ENCODE results near the gene CGGBP1.
"Not testable (repeated sequence)": the region's sequence is repeated elsewhere in the genome, so short reads cannot be mapped to it uniquely, and the experiment has no call there.

CGGBP1 gene

DNA sequence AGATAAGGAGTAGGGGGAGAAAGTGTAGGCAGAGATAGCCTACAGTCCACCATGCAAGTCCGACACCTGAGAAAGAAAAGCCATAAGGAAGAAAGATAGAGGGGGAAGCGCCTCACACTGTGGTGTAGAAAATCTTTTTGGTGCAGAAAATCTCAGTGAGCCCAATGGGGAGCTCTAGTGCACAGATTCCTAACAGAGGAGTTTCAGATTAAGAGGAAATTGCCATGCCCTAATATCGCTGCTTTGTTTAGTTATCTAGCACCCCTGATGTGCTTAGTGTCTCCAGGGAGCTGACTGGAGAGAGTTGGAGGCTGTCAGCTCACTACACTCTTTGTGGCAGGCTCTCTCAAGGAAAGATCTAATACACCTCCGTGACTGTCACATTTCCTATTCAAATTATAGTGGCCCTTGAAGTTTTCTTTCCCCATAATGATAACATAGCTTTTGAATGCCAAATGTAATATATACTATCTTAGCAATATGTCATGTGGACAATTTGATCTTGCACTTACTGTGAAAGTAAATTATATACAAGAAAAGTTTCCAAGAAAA is 33.7 kb downstream of the CGGBP1 start:
- DNase-seq: no peak
- TF ChIP-seq GATA1 (IDR thresholded peaks at IDR 0.05; ENCODE audit: low read depth, low read length) (no peak), POLR2A (IDR thresholded peaks at IDR 0.05; ENCODE audit: low read length) (no peak)

- DNase-seq: no peak
- TF ChIP-seq GATA1 (IDR thresholded peaks at IDR 0.05; ENCODE audit: low read depth, low read length) (no peak), POLR2A (IDR thresholded peaks at IDR 0.05; ENCODE audit: low read length) (no peak)
These were observed 39.8 kb downstream of the CGGBP1 start for GRCh38 chr3:88019024-88019423.

DNA sequence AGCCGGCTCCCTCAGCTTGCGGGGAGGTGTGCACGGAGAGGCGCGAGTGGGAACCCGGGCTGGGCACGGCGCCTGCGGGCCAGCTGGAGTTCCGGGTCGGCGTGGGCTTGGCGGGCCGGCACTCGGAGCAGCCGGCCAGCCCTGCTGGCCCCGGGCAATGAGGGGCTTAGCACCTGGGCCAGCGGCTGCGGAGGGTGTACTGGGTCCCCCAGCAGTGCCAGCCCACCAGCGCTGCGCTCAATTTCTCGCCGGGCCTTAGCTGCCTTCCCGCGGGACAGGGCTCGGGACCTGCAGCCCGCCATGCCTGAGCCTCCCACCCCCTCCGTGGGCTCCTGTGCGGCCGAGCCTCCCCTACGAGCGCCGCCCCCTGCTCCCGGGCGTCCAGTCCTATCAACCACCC is 43.1 kb downstream of the CGGBP1 start:
- not testable (repeated sequence) for DNase-seq

- TF ChIP-seq GATA1 (IDR thresholded peaks at IDR 0.05; ENCODE audit: low read depth, low read length) (no peak), POLR2A (IDR thresholded peaks at IDR 0.05; ENCODE audit: low read length) (no peak)
- DNase-seq: no peak
These were observed 45.2 kb downstream of the CGGBP1 start for GRCh38 chr3:88013592-88013991.

GRCh38 chr3:88010810-88011209 is 48.0 kb downstream of the CGGBP1 start:
- peak; percentile 27 to 54 for DNase-seq
- TF ChIP-seq POLR2A (IDR thresholded peaks at IDR 0.05; ENCODE audit: low read length): no peak
- no peak for TF ChIP-seq GATA1 (IDR thresholded peaks at IDR 0.05; ENCODE audit: low read depth, low read length)

DNA sequence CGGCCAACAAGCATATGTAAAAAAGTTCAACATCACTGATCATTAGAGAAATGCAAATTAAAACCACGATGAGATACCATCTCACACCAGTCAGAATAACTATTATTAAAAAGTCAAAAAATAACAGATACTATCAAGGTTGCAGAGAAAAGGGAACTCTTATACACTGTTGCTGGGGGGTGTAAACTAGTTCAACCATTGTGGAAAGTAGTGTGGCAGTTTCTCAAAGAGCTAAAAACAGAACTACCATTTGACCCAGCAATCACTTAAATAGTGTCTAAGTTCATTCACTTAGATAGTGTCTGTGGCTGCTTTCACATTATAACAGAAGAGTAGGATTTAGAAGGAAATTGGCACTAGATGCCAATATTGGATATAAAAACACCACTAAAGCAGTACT is 49.7 kb downstream of the CGGBP1 start:
- DNase-seq: no peak
- TF ChIP-seq GATA1 (IDR thresholded peaks at IDR 0.05; ENCODE audit: low read depth, low read length) (no peak), POLR2A (IDR thresholded peaks at IDR 0.05; ENCODE audit: low read length) (no peak)

DNA sequence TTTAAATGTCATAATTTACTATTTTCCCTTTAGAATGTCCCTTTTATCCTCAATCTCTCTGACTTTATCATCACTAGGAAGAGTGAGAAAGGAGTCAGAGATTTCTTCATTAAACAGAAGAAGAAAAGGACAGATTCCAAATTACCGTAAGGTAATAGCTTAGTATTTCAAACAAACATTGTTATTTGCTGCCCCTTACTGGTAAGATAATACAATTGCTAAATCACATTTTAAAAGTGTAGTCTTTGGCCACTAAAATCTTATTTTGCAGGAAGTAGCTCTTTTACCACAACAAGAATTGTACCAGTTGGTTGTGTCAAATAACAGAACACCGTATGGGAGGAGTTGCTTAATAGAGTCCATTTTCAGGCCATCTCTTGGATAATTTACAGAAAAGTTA is 53.7 kb downstream of the CGGBP1 start:
- TF ChIP-seq POLR2A (IDR thresholded peaks at IDR 0.05; ENCODE audit: low read length) (no peak), GATA1 (IDR thresholded peaks at IDR 0.05; ENCODE audit: low read depth, low read length) (no peak)
- peak; percentile 22 to 38 for DNase-seq

DNA sequence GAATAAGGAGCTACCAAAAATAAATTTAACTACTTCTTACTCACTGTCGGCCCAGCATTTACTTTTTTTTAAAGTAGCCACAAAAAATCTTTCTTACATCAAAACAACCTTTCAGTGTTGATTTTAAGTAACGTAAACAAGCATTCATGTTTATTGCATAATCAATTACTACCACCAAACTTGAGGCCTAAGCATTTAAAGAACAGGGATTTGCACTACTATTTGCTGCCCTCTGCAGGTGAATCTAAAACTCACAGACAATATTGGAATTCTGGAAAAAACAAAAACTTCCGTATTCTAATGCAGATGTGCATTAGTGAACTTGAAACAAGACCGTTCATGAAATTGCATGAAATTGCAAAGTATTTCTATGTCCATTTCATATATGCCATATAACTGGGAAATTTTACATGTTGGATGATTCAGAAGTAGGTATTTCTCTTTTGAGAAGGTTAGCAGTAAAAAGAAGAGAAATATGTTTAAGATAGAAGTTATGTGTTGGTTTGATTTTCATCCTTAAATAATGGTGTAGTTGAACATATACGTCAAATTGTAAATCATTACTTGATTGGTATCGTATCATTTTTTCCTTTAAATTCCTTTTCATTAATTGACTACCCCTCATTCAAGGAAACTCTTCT is 55.6 kb downstream of the CGGBP1 start:
- peak; percentile 66 to 74 for DNase-seq

GRCh38 chr3:88002448-88002847 is 56.4 kb downstream of the CGGBP1 start:
- no peak for DNase-seq
- no peak for TF ChIP-seq POLR2A (IDR thresholded peaks at IDR 0.05; ENCODE audit: low read length)
- no peak for TF ChIP-seq GATA1 (IDR thresholded peaks at IDR 0.05; ENCODE audit: low read depth, low read length)

More for the DNA sequence above, 55.6 kb downstream of the CGGBP1 start:
- TF ChIP-seq POLR2A (IDR thresholded peaks at IDR 0.05; ENCODE audit: low read length) (no peak), GATA1 (IDR thresholded peaks at IDR 0.05; ENCODE audit: low read depth, low read length) (no peak)

Data from erythroblast (primary cell).